Muscle of leg (tissue), 11 donors: ENCODE results near the gene CYP1A2. TPM values are rescaled to one million over a fixed set of nuclear protein-coding genes. Genes with fewer than 3 reads are reported as not detected.
A peak's percentile ranks its signal among the peaks of the same experiment; 100 is the strongest.

Source experiments
- DNase-seq: peaks from one replicate; pipeline ENCODE4 v3.0.0; 2013
- H3K27ac ChIP-seq: one replicate; pipeline ENCODE4 v1.5.1; 2013; ENCODE audit warnings: mild to moderate bottlenecking, low read length, control low read depth
- H3K27me3 ChIP-seq: one replicate; pipeline ENCODE4 v1.6.1; 2013; ENCODE audit warnings: low read length; ENCODE audit not compliant: control insufficient read depth, insufficient read depth
- H3K36me3 ChIP-seq: one replicate; pipeline ENCODE4 v1.6.1; 2013; ENCODE audit warnings: low read length; ENCODE audit not compliant: control insufficient read depth, insufficient read depth
- H3K4me1 ChIP-seq: one replicate; pipeline ENCODE4 v1.6.1; 2013; ENCODE audit warnings: low read length; ENCODE audit not compliant: control insufficient read depth, insufficient read depth
- H3K4me3 ChIP-seq: one replicate; pipeline ENCODE4 v1.5.1; 2013; ENCODE audit warnings: low read length, control low read depth
- H3K9me3 ChIP-seq: replicated peaks from 2 replicates; pipeline ENCODE4 v1.6.1; 2013; ENCODE audit warnings: low read depth, low read length; ENCODE audit not compliant: control insufficient read depth
- WGBS: methylation state at CpG from one replicate; pipeline ENCODE4 v1.1.5; 2013; ENCODE audit warnings: missing lambda C conversion rate; ENCODE audit not compliant: insufficient coverage; 5-methylcytosine and 5-hydroxymethylcytosine counted together
- polyA plus RNA-seq, 8 donors: library from polyadenylated mRNA; unstranded; fragments of 120-200 nt; gene quantifications; one replicate each; pipeline versions ENCODE4 v1.2.1 to v1.2.3, GENCODE V29; 2013; ENCODE audit warnings: inconsistent platforms in 1 of 8, low replicate concordance in 1 of 8; ENCODE audit not compliant: insufficient read length in 8 of 8, insufficient read depth in 1 of 8
- total RNA-seq: library from RNA; stranded (reverse); fragments of 120-200 nt; gene quantifications from one replicate; pipeline ENCODE4 v1.2.4, GENCODE V29; 2013

The CYP1A2 gene
- total and polyA plus RNA-seq, 9 donors, result 0.05 to 0.19 (median 0.09) TPM; not detected in 4

GRCh38 chr15:74775894-74776293, 27.2 kb downstream of the CYP1A2 start:
- no peaks in the 10 kb centered on the region for H3K36me3 ChIP-seq
- H3K4me3 ChIP-seq, result no peak overlapping the region
- peaks cover 10% of the 10 kb centered on the region for H3K27me3 ChIP-seq
- peaks cover 34% of the 10 kb centered on the region for H3K4me1 ChIP-seq
- DNase-seq, result no peak
- no peaks in the 10 kb centered on the region for H3K9me3 ChIP-seq
- no CpG with 5 or more reads among the region's 4 CpGs for WGBS
- H3K27ac ChIP-seq, result no peak overlapping the region

- H3K27me3 ChIP-seq, result peaks cover 10% of the 10 kb centered on the region
- DNase-seq, result peak; percentile 69
- no peaks in the 10 kb centered on the region for H3K36me3 ChIP-seq
- no peaks in the 10 kb centered on the region for H3K9me3 ChIP-seq
- 3% methylated on average over 9 of the region's 13 CpGs for WGBS
- H3K4me1 ChIP-seq, result peaks cover 42% of the 10 kb centered on the region
- H3K27ac ChIP-seq, result peak overlapping the region; percentile 51
- H3K4me3 ChIP-seq, result no peak overlapping the region
These were observed 28.4 kb downstream of the CYP1A2 start for GRCh38 chr15:74776821-74777768.

GRCh38 chr15:74777769-74778598, 29.3 kb downstream of the CYP1A2 start:
- no peak for DNase-seq
- H3K36me3 ChIP-seq, result no peaks in the 10 kb centered on the region
- no peaks in the 10 kb centered on the region for H3K9me3 ChIP-seq
- peaks cover 7% of the 10 kb centered on the region for H3K27me3 ChIP-seq
- no peak overlapping the region for H3K4me3 ChIP-seq
- peak overlapping the region; percentile 42 for H3K27ac ChIP-seq
- 75% methylated on average over 6 of the region's 6 CpGs for WGBS
- H3K4me1 ChIP-seq, result peaks cover 47% of the 10 kb centered on the region

- WGBS, result 80% methylated on average over 2 of the region's 5 CpGs
- H3K9me3 ChIP-seq, result no peaks in the 10 kb centered on the region
- H3K27ac ChIP-seq, result no peak overlapping the region
- DNase-seq, result no peak
- peaks cover 53% of the 10 kb centered on the region for H3K4me1 ChIP-seq
- no peak overlapping the region for H3K4me3 ChIP-seq
- peaks cover 4% of the 10 kb centered on the region for H3K27me3 ChIP-seq
- H3K36me3 ChIP-seq, result no peaks in the 10 kb centered on the region
These were observed 29.9 kb downstream of the CYP1A2 start for GRCh38 chr15:74778599-74778970.

- 67% methylated on average over 1 of the region's 7 CpGs for WGBS
- DNase-seq, result no peak
- no peaks in the 10 kb centered on the region for H3K36me3 ChIP-seq
- H3K4me3 ChIP-seq, result no peak overlapping the region
- peaks cover 59% of the 10 kb centered on the region for H3K4me1 ChIP-seq
- no peak overlapping the region for H3K27ac ChIP-seq
- H3K27me3 ChIP-seq, result peaks cover 3% of the 10 kb centered on the region
- no peaks in the 10 kb centered on the region for H3K9me3 ChIP-seq
These were observed 30.6 kb downstream of the CYP1A2 start for GRCh38 chr15:74779162-74779648.

- peaks cover 13% of the 10 kb centered on the region for H3K36me3 ChIP-seq
- H3K9me3 ChIP-seq, result no peaks in the 10 kb centered on the region
- peaks cover 3% of the 10 kb centered on the region for H3K27me3 ChIP-seq
- peaks cover 69% of the 10 kb centered on the region for H3K4me1 ChIP-seq
- peak overlapping the region; percentile 64 for H3K27ac ChIP-seq
- H3K4me3 ChIP-seq, result peak overlapping the region; percentile 52
- WGBS, result 53% methylated on average over 16 of the region's 16 CpGs
- no peak for DNase-seq
These were observed 32.1 kb downstream of the CYP1A2 start for GRCh38 chr15:74780523-74781430.

- Histone ChIP-seq H3K36me3 (peaks cover 17% of the 10 kb centered on the region), H3K4me3 (peak within 1 kb of the TSS; percentile 77), H3K27me3 (peaks cover 3% of the 10 kb centered on the region), H3K9me3 (no peaks in the 10 kb centered on the region), H3K27ac (peak within 1 kb of the TSS; percentile 64), H3K4me1 (peaks cover 73% of the 10 kb centered on the region)
- WGBS, result under 1% methylated on average over 65 of the region's 74 CpGs
- peak; percentile 90 for DNase-seq
These were observed 33.0 kb downstream of the CYP1A2 start, which contains the start of gene CSK for GRCh38 chr15:74781431-74782258. Gene CSK (plus strand): TSS chr15:74782080. CDS start chr15:74798298, 16,218 bp downstream.

- Histone ChIP-seq H3K36me3 (peaks cover 22% of the 10 kb centered on the region), H3K27me3 (peaks cover 3% of the 10 kb centered on the region), H3K27ac (peak overlapping the region; percentile 18), H3K9me3 (no peaks in the 10 kb centered on the region), H3K4me1 (peaks cover 73% of the 10 kb centered on the region), H3K4me3 (peak overlapping the region; percentile 77)
- under 1% methylated on average over 29 of the region's 72 CpGs for WGBS
- DNase-seq, result peak; percentile 59
These were observed 33.8 kb downstream of the CYP1A2 start for GRCh38 chr15:74782259-74783071.
